SK-N-SH treated with all-trans-retinoic acid at 6 μM for 48 hours (cell line): ENCODE measurements around the gene LRP3.

Experiments used
- ATAC-seq: fragments of 200-7000 bp; cut with Tn5 transposase; 3 replicates; pipeline ENCODE4 v1.9.1; 2020; ENCODE audit warnings: mild to moderate bottlenecking, moderate library complexity
- ARNTL ChIP-seq: fragments of 450-650 bp; formaldehyde crosslinking; IDR thresholded peaks from 2 replicates; pipeline ENCODE4 v1.5.0; 2020; ENCODE audit warnings: low read depth, mild to moderate bottlenecking, moderate library complexity, borderline replicate concordance
- BACH2 ChIP-seq: fragments of 250-450 bp; sonication (Bioruptor Pico); IDR thresholded peaks from 2 replicates; pipeline ENCODE4 v1.9.0; 2021; ENCODE audit warnings: mild to moderate bottlenecking, borderline replicate concordance
- CREB5 ChIP-seq: fragments of 250-450 bp; sonication (Bioruptor Pico); IDR thresholded peaks from 2 replicates; pipeline ENCODE4 v1.5.1; 2020; ENCODE audit warnings: low read depth, mild to moderate bottlenecking, moderate library complexity
- CSDC2 ChIP-seq: fragments of 250-450 bp; sonication (Bioruptor Pico); IDR thresholded peaks from 2 replicates; pipeline ENCODE4 v1.5.0; 2020; ENCODE audit warnings: mild to moderate bottlenecking, moderate library complexity
- CSRNP3 ChIP-seq: fragments of 250-450 bp; sonication (Bioruptor Pico); IDR thresholded peaks from 2 replicates; pipeline ENCODE4 v1.5.1; 2021; ENCODE audit warnings: mild to moderate bottlenecking, moderate library complexity
- ESRRG ChIP-seq: fragments of 250-450 bp; sonication (Bioruptor Pico); IDR thresholded peaks from 2 replicates; pipeline ENCODE4 v1.6.1; 2021; ENCODE audit warnings: mild to moderate bottlenecking
- GLIS3 ChIP-seq: fragments of 250-450 bp; sonication (Bioruptor Pico); IDR thresholded peaks from 2 replicates; pipeline ENCODE4 v1.5.0; 2020; ENCODE audit warnings: mild to moderate bottlenecking, moderate library complexity
- ISL1 ChIP-seq: fragments of 250-450 bp; sonication (Bioruptor Pico); IDR thresholded peaks from 2 replicates; pipeline ENCODE4 v2.1.2; 2022; ENCODE audit warnings: mild to moderate bottlenecking, moderate library complexity
- OSR1 ChIP-seq: fragments of 250-450 bp; sonication (Bioruptor Pico); IDR thresholded peaks from 2 replicates; pipeline ENCODE4 v1.8.0; 2022; ENCODE audit warnings: moderate library complexity, mild to moderate bottlenecking, inconsistent platforms
- PATZ1 ChIP-seq: fragments of 250-450 bp; sonication (Bioruptor Pico); IDR thresholded peaks from 2 replicates; pipeline ENCODE4 v1.8.0; 2020; ENCODE audit warnings: mild to moderate bottlenecking, moderate library complexity, borderline replicate concordance
- POU6F1 ChIP-seq: fragments of 250-450 bp; sonication (Bioruptor Pico); IDR thresholded peaks from 2 replicates; pipeline ENCODE4 v1.8.0; 2021; ENCODE audit warnings: low read depth, mild to moderate bottlenecking, moderate library complexity, borderline replicate concordance
- PPARA ChIP-seq: fragments of 250-450 bp; sonication (Bioruptor Pico); IDR thresholded peaks from 2 replicates; pipeline ENCODE4 v1.5.0; 2020; ENCODE audit warnings: mild to moderate bottlenecking, borderline replicate concordance
- RARB ChIP-seq: fragments of 250-450 bp; sonication (Bioruptor Pico); IDR thresholded peaks from 2 replicates; pipeline ENCODE4 v1.8.0; 2021; ENCODE audit warnings: mild to moderate bottlenecking, moderate library complexity
- SNAI2 ChIP-seq: fragments of 250-450 bp; sonication (Bioruptor Pico); IDR thresholded peaks from 2 replicates; pipeline ENCODE4 v1.5.0; 2020; ENCODE audit warnings: mild to moderate bottlenecking, moderate library complexity
- TCF4 ChIP-seq: fragments of 250-450 bp; sonication (Bioruptor Pico); IDR thresholded peaks from 2 replicates; pipeline ENCODE4 v1.8.0; 2021; ENCODE audit warnings: mild to moderate bottlenecking, moderate library complexity, borderline replicate concordance
- TOX ChIP-seq: fragments of 250-450 bp; sonication (Bioruptor Pico); IDR thresholded peaks from 2 replicates; pipeline ENCODE4 v1.8.0; 2021; ENCODE audit warnings: mild to moderate bottlenecking, moderate library complexity, borderline replicate concordance
- TSHZ2 ChIP-seq: fragments of 250-450 bp; sonication (Bioruptor Pico); IDR thresholded peaks from 2 replicates; pipeline ENCODE4 v1.5.0; 2020; ENCODE audit warnings: mild to moderate bottlenecking, moderate library complexity
- ZC3H10 ChIP-seq: fragments of 250-450 bp; sonication (Bioruptor Pico); IDR thresholded peaks from 2 replicates; pipeline ENCODE4 v1.5.1; 2021; ENCODE audit warnings: mild to moderate bottlenecking, moderate library complexity
- ZFP3 ChIP-seq: fragments of 250-450 bp; sonication (Bioruptor Pico); IDR thresholded peaks from 2 replicates; pipeline ENCODE4 v1.5.0; 2020; ENCODE audit warnings: mild to moderate bottlenecking, moderate library complexity
- ZFP30 ChIP-seq: fragments of 450-650 bp; formaldehyde crosslinking; IDR thresholded peaks from 2 replicates; pipeline ENCODE4 v1.5.0; 2022; ENCODE audit warnings: mild to moderate bottlenecking, moderate library complexity
- ZNF565 ChIP-seq: fragments of 450-650 bp; formaldehyde crosslinking; conservative IDR thresholded peaks from 2 replicates; pipeline ENCODE4 v1.5.0; 2020; ENCODE audit warnings: low read depth, mild to moderate bottlenecking, moderate library complexity
- ZNF70 ChIP-seq: fragments of 450-650 bp; formaldehyde crosslinking; IDR thresholded peaks from 2 replicates; pipeline ENCODE4 v1.5.0; 2020; ENCODE audit warnings: mild to moderate bottlenecking, moderate library complexity
- ZNF8 ChIP-seq: fragments of 450-650 bp; formaldehyde crosslinking; IDR thresholded peaks from 2 replicates; pipeline ENCODE4 v1.5.0; 2020; ENCODE audit warnings: mild to moderate bottlenecking, moderate library complexity

Gene LRP3

GRCh38 chr19:33192010-33192409 lies 2.1 kb upstream of the LRP3 start:
- no peak for TF ChIP-seq ISL1 (CRISPR knock-in tag)
- TF ChIP-seq TOX (CRISPR knock-in tag), result no peak
- TF ChIP-seq ZNF70 (CRISPR knock-in tag), result no peak
- no peak for TF ChIP-seq PPARA (CRISPR knock-in tag)
- no peak for TF ChIP-seq ZC3H10 (CRISPR knock-in tag)
- no peak for TF ChIP-seq ZNF8 (CRISPR knock-in tag)
- no peak for TF ChIP-seq GLIS3 (CRISPR knock-in tag)
- no peak for TF ChIP-seq CSRNP3
- no peak for TF ChIP-seq ZFP3
- TF ChIP-seq POU6F1, result no peak
- TF ChIP-seq CREB5, result no peak
- no peak for TF ChIP-seq BACH2 (CRISPR knock-in tag)
- no peak for TF ChIP-seq PATZ1 (CRISPR knock-in tag)
- no peak for TF ChIP-seq RARB (CRISPR knock-in tag)
- TF ChIP-seq TCF4 (CRISPR knock-in tag), result no peak
- TF ChIP-seq ESRRG (CRISPR knock-in tag), result no peak
- no peak for TF ChIP-seq ZNF565 (CRISPR knock-in tag)
- TF ChIP-seq SNAI2, result no peak
- TF ChIP-seq ARNTL (CRISPR knock-in tag), result no peak
- TF ChIP-seq CSDC2 (CRISPR knock-in tag), result no peak
- TF ChIP-seq, all 23 proteins: peak for 0

GRCh38 chr19:33193269-33193864 lies 763 bp upstream of the LRP3 start:
- ATAC-seq, result no peak
- TF ChIP-seq TCF4 (CRISPR knock-in tag) (no peak), ZNF565 (CRISPR knock-in tag) (no peak), TSHZ2 (CRISPR knock-in tag) (no peak), ZFP3 (no peak), GLIS3 (CRISPR knock-in tag) (no peak), PATZ1 (CRISPR knock-in tag) (no peak), TOX (CRISPR knock-in tag) (no peak), ZNF8 (CRISPR knock-in tag) (no peak), POU6F1 (no peak), CSDC2 (CRISPR knock-in tag) (no peak), CSRNP3 (no peak), OSR1 (CRISPR knock-in tag) (no peak), SNAI2 (no peak), RARB (CRISPR knock-in tag) (no peak), CREB5 (no peak), ISL1 (CRISPR knock-in tag) (no peak), ZFP30 (CRISPR knock-in tag) (no peak)

More at GRCh38 chr19:33192010-33192409, 2.1 kb upstream of the LRP3 start:
- no peak for ATAC-seq
